Measurements from ENCODE around the gene C11orf98. TPM values are rescaled to one million over a fixed set of nuclear protein-coding genes. Genes with fewer than 3 reads are reported as not detected.
"Not testable (repeated sequence)": the region's sequence is repeated elsewhere in the genome, so short reads cannot be mapped to it uniquely, and the experiment has no call there.

Gene C11orf98
- 33.0 TPM for total RNA-seq
- long read RNA-seq, transcript C11orf98-201 (4 exons, 654 nt) = major isoform, 8 of 9 reads
- long read RNA-seq, partial matches to known transcripts = 0 of 9 reads
- long read RNA-seq, other reads (novel, unspliced or antisense) = 0 of 9 reads

- ATAC-seq (peak; percentile 98), DNase-seq (ENCODE audit: missing footprints) (peak; percentile 98)
- intact Hi-C loops (cut with DNase I) = loop anchor here (1.0 to 5.0 kb wide), 4 partner anchors 12 to 118 kb away; partner anchors contain the start of genes AHNAK, BSCL2, GNG3 and HNRNPUL2
Measured at GRCh38 chr11:62665075-62665598, at the start of gene C11orf98, which contains the start of gene CSKMT. Gene C11orf98 (minus strand): TSS chr11:62665210. CDS start chr11:62665169, 41 bp downstream. Gene CSKMT (plus strand): TSS chr11:62665312. CDS start chr11:62665880, 568 bp downstream.

DNA sequence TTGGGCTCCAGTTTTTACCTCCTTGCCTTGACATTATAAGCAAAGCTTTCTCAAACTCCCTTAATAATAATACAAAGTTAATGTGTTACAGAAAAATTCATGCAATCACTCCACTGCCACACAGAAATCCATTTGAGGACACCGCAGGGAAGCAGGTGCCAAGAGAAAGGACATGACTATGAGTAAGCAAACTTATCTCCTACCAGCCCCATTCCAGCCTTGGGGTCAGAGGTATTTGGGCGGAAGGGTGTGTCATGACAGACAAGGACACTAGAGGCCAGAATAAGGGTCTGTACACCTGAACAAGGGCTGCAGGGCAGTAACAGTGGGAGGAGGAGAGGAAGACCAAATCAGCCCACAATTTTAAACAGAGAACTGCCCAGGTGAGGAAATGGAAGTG, 48.3 kb upstream of the C11orf98 start:
- ATAC-seq = no peak
- DNase-seq (ENCODE audit: missing footprints) = no peak
- intact Hi-C loops (cut with DNase I) = no loop called here

DNA sequence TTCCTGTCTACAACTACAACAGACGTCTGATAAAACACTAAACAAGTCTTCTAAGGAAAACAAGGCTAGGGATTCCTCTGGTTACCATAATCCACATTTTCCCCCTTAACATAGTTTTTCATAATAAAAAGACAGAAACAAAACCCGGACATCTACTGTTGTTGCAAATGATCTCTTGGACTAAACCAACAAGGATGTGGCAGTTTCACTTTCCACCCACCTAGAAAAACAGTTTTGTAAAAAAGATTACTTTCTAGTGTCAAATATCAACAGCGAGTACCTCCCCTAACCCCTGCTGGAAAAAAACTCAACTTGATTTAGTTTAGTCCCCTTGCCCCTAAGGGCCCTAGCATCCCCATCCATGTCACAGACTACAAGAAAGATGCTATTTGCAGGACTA, 47.9 kb upstream of the C11orf98 start:
- ATAC-seq (no peak), DNase-seq (ENCODE audit: missing footprints) (no peak)
- intact Hi-C loops (cut with DNase I) = no loop called here

DNA sequence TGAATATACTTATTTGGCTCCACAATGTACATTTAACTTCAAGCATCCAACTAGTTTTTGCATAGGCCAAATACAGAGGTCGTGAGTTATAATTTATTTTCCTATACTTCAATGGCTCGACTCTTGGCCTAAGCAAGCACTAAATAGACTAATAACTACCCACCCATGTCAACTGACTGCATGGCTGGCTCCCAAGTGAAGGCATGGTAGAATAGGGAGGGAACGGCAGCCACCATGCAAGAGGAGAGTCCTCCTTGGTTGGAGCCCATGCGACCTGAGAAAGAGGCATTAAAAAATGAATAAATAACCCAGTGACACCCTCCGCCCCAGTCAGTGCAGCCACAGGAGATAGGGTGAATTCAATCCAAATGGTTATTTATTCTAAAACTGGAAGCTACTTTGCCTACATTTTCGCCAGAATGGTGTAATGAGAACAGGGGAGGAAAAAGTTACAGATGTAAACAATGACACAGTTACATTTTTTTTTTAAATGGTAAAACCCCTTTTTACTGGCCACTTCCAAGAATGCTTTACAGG, 47.3 kb upstream of the C11orf98 start:
- DNase-seq (ENCODE audit: missing footprints) (no peak), ATAC-seq (no peak)
- intact Hi-C loops (cut with DNase I) = no loop called here

DNA sequence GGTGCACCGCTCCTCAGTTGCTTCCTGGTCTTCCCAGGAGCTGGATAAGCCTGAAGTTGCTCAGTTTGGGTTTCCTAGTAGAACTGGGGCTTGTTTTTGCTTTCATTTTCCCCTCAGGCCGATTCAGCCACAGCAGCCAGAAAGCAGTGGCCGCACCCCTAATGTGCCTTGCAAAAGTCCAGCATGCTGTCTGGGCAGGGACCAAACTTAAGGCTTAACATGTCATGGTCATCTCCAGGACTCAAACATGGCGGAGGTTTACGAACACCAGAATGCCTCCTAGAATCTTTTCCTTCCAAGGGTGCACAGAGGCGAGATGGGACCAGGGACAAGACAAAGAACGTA, 45.0 kb upstream of the C11orf98 start:
- intact Hi-C loops (cut with DNase I) = no loop called here
- ATAC-seq = no peak
- DNase-seq (ENCODE audit: missing footprints) = no peak

GRCh38 chr11:62709247-62710000, 44.4 kb upstream of the C11orf98 start:
- ATAC-seq = peak; percentile 88
- intact Hi-C loops (cut with DNase I) = loop anchor here (2.0 to 10.0 kb wide), 5 partner anchors 17 to 131 kb away; partner anchors contain the start of genes C11orf98, CSKMT, HNRNPUL2 and TMEM179B

DNA sequence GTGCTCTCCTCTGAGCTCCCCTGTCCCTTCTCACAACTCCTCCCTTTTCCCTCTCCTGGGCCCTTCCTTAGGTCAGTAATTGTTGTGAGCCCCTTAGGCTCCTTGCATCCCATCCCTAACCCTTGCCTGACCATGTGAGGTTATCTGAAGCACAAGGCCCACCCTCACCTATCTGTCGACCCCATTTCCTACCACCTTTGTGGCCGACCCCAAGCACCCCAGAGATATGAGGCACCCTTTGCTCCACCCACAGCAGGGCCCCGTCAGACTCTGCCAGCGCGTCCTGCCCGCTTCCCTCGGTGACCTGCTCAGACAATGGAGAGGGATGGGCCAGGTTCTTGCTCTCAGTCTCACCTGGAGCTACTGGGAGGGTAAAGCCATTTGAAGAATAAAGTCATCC, 43.8 kb upstream of the C11orf98 start:
- ATAC-seq (no peak), DNase-seq (ENCODE audit: missing footprints) (no peak)
- intact Hi-C loops (cut with DNase I) = loop anchor here (2.0 to 10.0 kb wide), 5 partner anchors 18 to 132 kb away; partner anchors contain the start of genes C11orf98, CSKMT, HNRNPUL2 and TMEM179B

More at GRCh38 chr11:62709247-62710000, 44.4 kb upstream of the C11orf98 start:
- DNase-seq (ENCODE audit: missing footprints) = peak; percentile 99

- DNase-seq (ENCODE audit: missing footprints) (no peak), ATAC-seq (no peak)
- intact Hi-C loops (cut with DNase I) = loop anchor here (2.0 to 10.0 kb wide), 5 partner anchors 18 to 132 kb away; partner anchors contain the start of genes C11orf98, CSKMT, HNRNPUL2 and TMEM179B
Measured at GRCh38 chr11:62708392-62708791, 43.4 kb upstream of the C11orf98 start.

DNA sequence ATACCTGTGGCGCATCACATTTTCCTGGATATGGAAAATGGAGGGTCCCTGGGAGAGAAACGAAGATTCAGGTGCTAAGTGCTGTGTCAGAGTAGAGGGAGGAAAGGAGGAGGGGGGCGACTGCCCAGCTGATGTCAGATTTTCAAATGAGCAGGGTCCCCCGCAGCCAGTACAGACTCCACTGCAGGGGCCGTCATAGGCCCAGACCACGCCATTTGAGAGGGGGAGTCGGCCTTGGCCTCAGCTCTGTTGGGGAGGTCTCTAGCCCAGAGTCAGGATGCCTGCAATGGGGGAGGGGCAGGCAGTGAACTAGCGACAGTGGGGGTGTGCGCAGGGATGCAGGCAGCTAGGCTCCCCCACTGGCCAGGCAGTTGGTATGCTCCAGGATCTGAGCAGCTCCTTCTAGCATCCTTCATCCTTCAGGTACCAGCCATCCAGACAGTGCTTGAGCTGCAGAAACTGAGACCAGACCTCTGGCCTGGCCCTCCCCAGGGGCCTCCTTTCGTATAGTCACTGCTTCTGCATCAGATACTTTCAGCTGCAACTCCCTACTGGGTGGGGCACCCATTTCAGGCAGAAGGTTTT, 42.4 kb upstream of the C11orf98 start, which contains the start of the genes BSCL2 and GNG3:
Gene BSCL2 (minus strand): TSS at position 148 of the 585 bp plus-strand sequence. CDS start 229 bp downstream, outside the sequence.
Gene GNG3 (plus strand): TSS at position 400 of the 585 bp plus-strand sequence. CDS start 620 bp downstream, outside the sequence.
- ATAC-seq = no peak
- no peak for DNase-seq (ENCODE audit: missing footprints)
- intact Hi-C loops (cut with DNase I) = loop anchor here (5.0 to 10.0 kb wide), 2 partner anchors 40 to 113 kb away; partner anchors contain the start of genes C11orf98, CSKMT and TUT1

- no peak for DNase-seq (ENCODE audit: missing footprints)
- ATAC-seq = no peak
- intact Hi-C loops (cut with DNase I) = loop anchor here (5.0 to 10.0 kb wide), 2 partner anchors 40 to 112 kb away; partner anchors contain the start of genes C11orf98, CSKMT and TUT1
Measured at GRCh38 chr11:62706850-62707247, 41.8 kb upstream of the C11orf98 start.

DNA sequence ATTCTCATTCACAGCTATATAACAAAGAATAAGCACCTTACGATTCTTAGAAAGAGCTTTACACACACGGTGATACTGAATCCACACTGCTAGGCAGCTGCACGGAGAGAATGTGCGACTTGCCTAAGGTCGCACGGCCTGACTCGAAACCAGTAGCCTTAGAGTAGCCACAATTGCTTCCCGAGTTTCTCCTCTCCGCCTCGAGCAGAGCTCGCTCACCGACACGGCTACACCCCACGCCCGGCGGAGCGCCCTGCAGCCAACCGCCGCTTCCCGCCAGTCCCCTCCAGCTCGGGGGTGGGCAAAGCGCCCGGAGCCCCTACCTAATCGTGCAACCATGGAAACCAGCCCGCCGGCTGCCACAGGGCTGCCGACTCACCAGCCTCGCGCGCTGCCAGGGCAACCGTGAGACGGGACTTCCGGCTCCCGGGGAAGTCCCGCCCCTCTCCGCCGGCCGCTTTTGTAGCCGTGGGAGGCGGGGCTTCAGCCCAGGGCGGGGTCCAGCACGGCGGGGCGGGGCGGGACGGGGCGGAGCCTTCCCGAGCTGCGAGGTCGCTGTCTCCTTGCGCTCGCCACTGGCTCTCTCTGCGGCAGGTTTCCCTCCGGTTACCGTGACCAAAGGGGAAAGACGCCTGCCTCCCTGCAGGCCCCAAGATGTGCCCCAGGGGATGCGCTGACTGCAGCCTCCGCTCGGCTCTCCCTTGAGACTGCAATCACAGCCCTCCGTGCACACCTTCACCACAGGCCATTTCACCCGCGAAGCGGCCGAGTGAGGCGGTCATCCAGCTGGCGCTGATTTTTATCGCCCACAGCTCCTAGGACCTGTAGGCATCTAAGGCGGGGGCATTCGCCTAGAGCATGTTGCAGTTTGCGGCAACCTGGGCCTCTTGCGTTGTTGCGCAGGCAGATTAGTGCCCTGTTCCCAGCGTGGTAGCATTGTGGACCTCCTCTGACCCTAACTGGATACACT, 41.2 kb upstream of the C11orf98 start:
- peak; percentile 98 for DNase-seq (ENCODE audit: missing footprints)
- peak; percentile 88 for ATAC-seq
- intact Hi-C loops (cut with DNase I) = loop anchor here (5.0 to 10.0 kb wide), 2 partner anchors 39 to 111 kb away; partner anchors contain the start of genes C11orf98, CSKMT and TUT1

DNA sequence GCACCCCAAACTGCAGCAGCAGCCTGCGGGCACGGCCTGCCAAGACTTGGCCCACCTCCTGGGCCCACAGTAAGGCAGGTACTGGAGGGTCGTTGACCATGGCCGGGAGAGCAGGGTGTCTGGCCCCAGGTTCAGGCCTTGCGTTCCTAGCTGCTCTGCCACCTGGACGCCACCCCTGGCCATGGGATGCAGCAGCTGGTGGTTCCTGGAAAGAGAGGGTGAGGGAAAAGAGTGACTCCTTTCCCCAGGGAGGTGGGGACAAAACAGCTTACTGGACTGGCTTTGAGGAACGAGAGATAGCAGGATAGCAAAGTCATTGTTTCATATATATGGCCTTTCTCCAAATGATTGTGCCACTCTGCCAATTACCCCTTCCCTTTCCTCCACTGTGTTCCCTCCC, 40.4 kb upstream of the C11orf98 start:
- DNase-seq (ENCODE audit: missing footprints) (no peak), ATAC-seq (no peak)
- intact Hi-C loops (cut with DNase I) = loop anchor here (5.0 to 10.0 kb wide), 2 partner anchors 38 to 111 kb away; partner anchors contain the start of genes C11orf98, CSKMT and TUT1

DNA sequence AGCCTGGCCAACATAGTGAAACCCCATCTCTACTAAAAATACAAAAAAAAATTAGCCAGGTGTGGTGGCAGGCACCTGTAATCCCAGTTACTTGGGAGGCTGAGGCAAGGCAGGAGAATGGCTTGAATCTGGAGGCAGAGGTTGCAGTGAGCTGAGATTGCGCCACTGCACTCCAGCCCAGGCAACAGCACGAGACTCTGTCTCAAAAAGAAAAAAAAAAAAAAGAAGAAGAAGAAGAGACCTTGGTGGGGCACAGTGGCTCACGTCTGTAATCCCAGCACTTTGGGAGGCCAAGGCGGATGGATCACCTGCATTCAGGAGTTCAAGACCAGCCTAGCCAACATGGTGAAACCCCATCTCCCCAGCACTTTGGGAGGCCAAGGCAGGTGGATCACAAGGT, 38.9 kb upstream of the C11orf98 start:
- DNase-seq (ENCODE audit: missing footprints); ATAC-seq: not testable (repeated sequence)
- intact Hi-C loops (cut with DNase I) = loop anchor here (10.0 kb wide), 1 partner anchor 109 kb away; the partner anchor contains the start of gene TUT1

DNA sequence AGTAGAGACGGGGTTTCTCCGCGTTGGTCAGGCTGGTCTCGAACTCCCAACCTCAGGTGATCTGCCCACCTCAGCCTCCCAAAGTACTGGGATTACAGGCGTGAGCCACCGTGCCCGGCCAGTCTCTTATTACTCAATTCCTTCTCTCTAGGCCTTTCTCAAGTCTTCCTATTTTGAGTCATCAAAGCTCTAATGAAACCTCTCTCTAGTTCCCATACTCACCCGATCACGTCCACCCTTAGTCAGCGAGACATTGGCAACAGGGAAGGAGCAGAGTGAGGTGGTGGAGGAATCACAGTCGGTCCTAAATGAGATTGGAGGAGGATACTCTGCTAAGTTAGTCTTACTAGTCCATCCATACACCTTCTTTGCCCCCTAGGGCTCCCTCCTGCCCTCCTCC, 37.2 kb upstream of the C11orf98 start:
- intact Hi-C loops (cut with DNase I) = loop anchor here (10.0 kb wide), 1 partner anchor 107 kb away; the partner anchor contains the start of gene TUT1

GRCh38 chr11:62694455-62695167, 29.6 kb upstream of the C11orf98 start:
- ATAC-seq (peak; percentile 78), DNase-seq (ENCODE audit: missing footprints) (peak; percentile 86)
- intact Hi-C loops (cut with DNase I) = loop anchor here (1.0 to 5.0 kb wide), 2 partner anchors 13 to 297 kb away; no protein-coding TSS in a partner anchor

More for the DNA sequence above, 37.2 kb upstream of the C11orf98 start:
- DNase-seq (ENCODE audit: missing footprints) = no peak
- ATAC-seq = no peak

GRCh38 chr11:62693624-62694023, 28.6 kb upstream of the C11orf98 start:
- DNase-seq (ENCODE audit: missing footprints); ATAC-seq: not testable (repeated sequence)
- intact Hi-C loops (cut with DNase I) = loop anchor here (1.0 to 5.0 kb wide), 2 partner anchors 12 to 296 kb away; no protein-coding TSS in a partner anchor

Measured in Right ventricle myocardium inferior (tissue), 1 donor.